Measurements from ENCODE around the gene PILRA. TPM values are rescaled to one million over a fixed set of nuclear protein-coding genes. Genes with fewer than 3 reads are reported as not detected.

Gene PILRA
- total RNA-seq = 1.2 TPM in 1 of 2 replicates, not detected in the other

GRCh38 chr7:100373261-100373831 is at the start of gene PILRA:
TSS of gene PILRA (plus strand) at chr7:100373487. CDS start at chr7:100373657, 170 bp downstream.

GRCh38 chr7:100358027-100358856 is 15.0 kb upstream of the PILRA start, which contains the start of gene PILRB:
TSS of gene PILRB (plus strand) at chr7:100358117. CDS start at chr7:100358303, 186 bp downstream.

GRCh38 chr7:100428199-100428966 is 55.1 kb downstream of the PILRA start, which contains the start of gene ZCWPW1:
TSS of gene ZCWPW1 (minus strand) at chr7:100428703. CDS start at chr7:100420649, 8,054 bp downstream.

GRCh38 chr7:100429637-100430492 is 56.6 kb downstream of the PILRA start, which contains the start of gene MEPCE:
TSS of gene MEPCE (plus strand) at chr7:100429831. CDS start at chr7:100430019, 188 bp downstream.

Other genes with a start within 250 kb of the PILRA start
- gene MBLAC1, start 246.5 kb upstream of the PILRA start, total RNA-seq = 4.6 and 5.7 TPM in 2 replicates
- gene LAMTOR4, start 224.6 kb upstream of the PILRA start, total RNA-seq = 117 and 132 TPM in 2 replicates
- 4.0 and 4.5 TPM in 2 replicates for gene TRAPPC14, start 214.8 kb upstream of the PILRA start, total RNA-seq
- 0.98 and 1.00 TPM in 2 replicates for gene GAL3ST4, start 204.9 kb upstream of the PILRA start, total RNA-seq
- gene GPC2, start 196.1 kb upstream of the PILRA start, total RNA-seq = 0.05 TPM in 1 of 2 replicates, not detected in the other
- gene STAG3, start 195.6 kb upstream of the PILRA start, total RNA-seq = 0.87 and 2.6 TPM in 2 replicates
- gene PVRIG, start 153.5 kb upstream of the PILRA start, total RNA-seq = not detected in 2 replicates
- gene SPDYE3, start 65.8 kb upstream of the PILRA start, total RNA-seq = not detected in 2 replicates
- 3.2 and 6.1 TPM in 2 replicates for gene PILRB, start 15.4 kb upstream of the PILRA start, total RNA-seq
- 2.1 and 3.2 TPM in 2 replicates for gene ZCWPW1, start 55.2 kb downstream of the PILRA start, total RNA-seq
- 28.8 and 29.5 TPM in 2 replicates for gene MEPCE, start 56.3 kb downstream of the PILRA start, total RNA-seq
- gene PPP1R35, start 63.0 kb downstream of the PILRA start, total RNA-seq = 7.6 and 8.8 TPM in 2 replicates
- 0.44 and 5.0 TPM in 2 replicates for gene SPACDR, start 90.8 kb downstream of the PILRA start, total RNA-seq
- gene TSC22D4, start 105.7 kb downstream of the PILRA start, total RNA-seq = 37.2 and 43.4 TPM in 2 replicates
- 0.59 and 0.94 TPM in 2 replicates for gene NYAP1, start 110.4 kb downstream of the PILRA start, total RNA-seq
- 17.9 and 35.0 TPM in 2 replicates for gene AGFG2, start 165.7 kb downstream of the PILRA start, total RNA-seq
- not detected in 2 replicates for gene SAP25, start 200.4 kb downstream of the PILRA start, total RNA-seq
- 21.3 and 44.0 TPM in 2 replicates for gene LRCH4, start 212.6 kb downstream of the PILRA start, total RNA-seq
- not detected in 2 replicates for gene FBXO24, start 212.8 kb downstream of the PILRA start, total RNA-seq
- gene PCOLCE, start 228.9 kb downstream of the PILRA start, total RNA-seq = 692 and 708 TPM in 2 replicates
- 17.6 and 21.9 TPM in 2 replicates for gene MOSPD3, start 239.1 kb downstream of the PILRA start, total RNA-seq

Data from cardiac ventricle fibroblast (primary cell).